H1 (cell line): ENCODE data around the gene PCDH9. TPM values are rescaled to one million over a fixed set of nuclear protein-coding genes. Genes with fewer than 3 reads are reported as not detected.

Experiments used
- CTCF ChIA-PET: fragments of 300-600 bp; sonication (Branson Sonifier 250); formaldehyde crosslinking; loops from one replicate; lab custom pipeline; 2021; ENCODE audit not compliant: partially characterized antibody; lab: Charles Lee
- POLR2A ChIA-PET: fragments of 300-600 bp; sonication (Branson Sonifier 250); formaldehyde crosslinking; loops from one replicate; lab custom pipeline; 2021; ENCODE audit warnings: inconsistent platforms; ENCODE audit not compliant: partially characterized antibody; lab: Charles Lee
- DNase-seq, 2 experiments: peaks; one replicate each; pipeline versions ENCODE4 v3.0.0 to v3.0.0-alpha.2; 2010 to 2022; ENCODE audit warnings: low spot score in 2 of 2, low read depth in 1 of 2, mixed read lengths in 1 of 2
- FAIRE-seq: peaks from 2 replicates; lab custom pipeline; 2011; peaks lifted over from hg19 to GRCh38; lab: Jason Lieb, UNC
- H2AFZ ChIP-seq: 2 replicates; pipeline ENCODE4 v1.8.1; 2012; ENCODE audit warnings: low read length, inconsistent platforms
- H2AK5ac ChIP-seq: 2 replicates; pipeline ENCODE4 v1.6.1; 2013; ENCODE audit warnings: low read depth, low read length
- H2BK120ac ChIP-seq: replicated peaks from 2 replicates; pipeline ENCODE3; 2013; ENCODE audit warnings: low read depth, low read length, inconsistent platforms
- H2BK12ac ChIP-seq: 2 replicates; pipeline ENCODE4 v1.6.1; 2013; ENCODE audit warnings: low read depth, low read length
- H2BK15ac ChIP-seq: 2 replicates; pipeline ENCODE4 v1.6.1; 2013; ENCODE audit warnings: low read length
- H2BK20ac ChIP-seq: 2 replicates; pipeline ENCODE4 v1.6.1; 2013; ENCODE audit warnings: low read length
- H2BK5ac ChIP-seq: 2 replicates; pipeline ENCODE4 v1.6.1; 2013; ENCODE audit warnings: low read depth, low read length
- H3K14ac ChIP-seq: 2 replicates; pipeline ENCODE4 v1.6.1; 2013; ENCODE audit warnings: inconsistent platforms; ENCODE audit not compliant: insufficient read length
- H3K18ac ChIP-seq: 2 replicates; pipeline ENCODE4 v1.6.1; 2013; ENCODE audit warnings: low read length; ENCODE audit errors: extremely low read depth
- H3K23ac ChIP-seq: 2 replicates; pipeline ENCODE4 v1.6.1; 2013; ENCODE audit warnings: inconsistent platforms; ENCODE audit not compliant: insufficient read length
- H3K23me2 ChIP-seq: 2 replicates; pipeline ENCODE4 v1.6.1; 2013; ENCODE audit warnings: low read depth, low read length
- H3K27ac ChIP-seq: 2 replicates; pipeline ENCODE4 v1.6.1; 2011; ENCODE audit warnings: low read depth, low read length, inconsistent platforms
- H3K27me3 ChIP-seq, 4 experiments: replicated peaks in 1 of 4; 1 replicate in 1 of 4; 2 replicates in 3 of 4; pipeline versions ENCODE4 v1.6.1 to v1.8.1; 2011 to 2013; ENCODE audit warnings: low read length in 3 of 4, mild to moderate bottlenecking in 3 of 4, inconsistent platforms in 2 of 4, mixed read lengths in 2 of 4, moderate library complexity in 1 of 4; ENCODE audit not compliant: control insufficient read depth in 3 of 4, insufficient read depth in 3 of 4; ENCODE audit errors: extremely low read depth in 1 of 4
- H3K36me3 ChIP-seq, 4 experiments: 2 replicates each; pipeline versions ENCODE4 v1.6.1 to v1.8.1; 2011 to 2013; ENCODE audit warnings: mild to moderate bottlenecking in 4 of 4, low read length in 3 of 4, moderate library complexity in 2 of 4, control low read depth in 1 of 4, inconsistent platforms in 1 of 4; ENCODE audit not compliant: insufficient read depth in 4 of 4, control insufficient read depth in 2 of 4
- H3K4ac ChIP-seq: replicated peaks from 2 replicates; pipeline ENCODE3; 2013; ENCODE audit warnings: low read length, low read depth, mixed read lengths, inconsistent platforms; ENCODE audit not compliant: insufficient read length
- H3K4me1 ChIP-seq, 4 experiments: replicated peaks in 1 of 4; 1 replicate in 1 of 4; 2 replicates in 3 of 4; pipeline versions ENCODE4 v1.6.1 to v1.8.1; 2011 to 2013; ENCODE audit warnings: low read length in 3 of 4, inconsistent platforms in 2 of 4, mixed read lengths in 1 of 4; ENCODE audit not compliant: insufficient read depth in 4 of 4, control insufficient read depth in 3 of 4
- H3K4me2 ChIP-seq, 2 experiments: 2 replicates each; pipeline versions ENCODE4 v1.6.1 to v1.8.1; 2011 to 2013; ENCODE audit warnings: low read depth in 2 of 2, low read length in 2 of 2, control low read depth in 1 of 2, inconsistent platforms in 1 of 2, mild to moderate bottlenecking in 1 of 2; ENCODE audit not compliant: insufficient read depth in 1 of 2
- H3K4me3 ChIP-seq, 4 experiments: fragments of 200-600, 300-600 bp in 1 of 4; sonication (generic), shearing (Covaris generic), sonication (Bioruptor Twin) in 1 of 4; 2 replicates each; pipeline versions ENCODE4 v1.5.1 to v1.8.1; 2011 to 2016; ENCODE audit warnings: low read length in 4 of 4, low read depth in 3 of 4, control low read depth in 2 of 4, inconsistent platforms in 2 of 4, mild to moderate bottlenecking in 2 of 4, mixed read lengths in 1 of 4, moderate library complexity in 1 of 4; ENCODE audit not compliant: insufficient read depth in 2 of 4; ENCODE audit errors: extremely low read depth in 1 of 4
- H3K56ac ChIP-seq: replicated peaks from 2 replicates; pipeline ENCODE3; 2013; ENCODE audit warnings: low read depth, mild to moderate bottlenecking, mixed read lengths, low read length, inconsistent platforms; ENCODE audit not compliant: insufficient read length
- H3K79me1 ChIP-seq: 2 replicates; pipeline ENCODE4 v1.6.1; 2013; ENCODE audit warnings: low read depth, low read length, control low read depth
- H3K79me2 ChIP-seq, 2 experiments: 2 replicates each; pipeline versions ENCODE4 v1.6.1 to v1.8.1; 2012 to 2013; ENCODE audit warnings: low read length in 2 of 2, mild to moderate bottlenecking in 2 of 2, inconsistent platforms in 1 of 2; ENCODE audit not compliant: insufficient read depth in 2 of 2, control insufficient read depth in 1 of 2
- H3K9ac ChIP-seq, 4 experiments: replicated peaks in 1 of 4; 1 replicate in 1 of 4; 2 replicates in 3 of 4; pipeline versions ENCODE4 v1.6.1 to v1.8.1; 2011 to 2013; ENCODE audit warnings: low read depth in 3 of 4, low read length in 3 of 4, control low read depth in 2 of 4, mild to moderate bottlenecking in 2 of 4, moderate library complexity in 2 of 4, inconsistent platforms in 1 of 4; ENCODE audit errors: extremely low read depth in 1 of 4
- H3K9me3 ChIP-seq, 2 experiments: 2 replicates each; pipeline versions ENCODE4 v1.6.1 to v1.8.1; 2012 to 2013; ENCODE audit warnings: mild to moderate bottlenecking in 2 of 2, moderate library complexity in 2 of 2, control low read depth in 1 of 2, inconsistent platforms in 1 of 2, low read depth in 1 of 2, low read length in 1 of 2, mixed read lengths in 1 of 2; ENCODE audit not compliant: insufficient read depth in 2 of 2
- H4K20me1 ChIP-seq, 2 experiments: replicated peaks in 1 of 2; 2 replicates each; pipeline versions ENCODE3 to v1.8.1; 2011 to 2013; ENCODE audit warnings: inconsistent platforms in 2 of 2, low read length in 2 of 2, mild to moderate bottlenecking in 1 of 2; ENCODE audit not compliant: insufficient read depth in 2 of 2, control insufficient read depth in 1 of 2
- H4K5ac ChIP-seq: 2 replicates; pipeline ENCODE4 v1.6.1; 2013; ENCODE audit warnings: low read length, low read depth, mixed read lengths, inconsistent platforms; ENCODE audit not compliant: insufficient read length
- H4K8ac ChIP-seq: 2 replicates; pipeline ENCODE4 v1.8.0; 2013; ENCODE audit warnings: mild to moderate bottlenecking, moderate library complexity, low read length, inconsistent platforms; ENCODE audit not compliant: insufficient read depth; ENCODE audit errors: extremely low read depth
- H4K91ac ChIP-seq: replicated peaks from 2 replicates; pipeline ENCODE3; 2013; ENCODE audit warnings: low read length, mixed read lengths, inconsistent platforms; ENCODE audit not compliant: insufficient read length
- ATF2 ChIP-seq: IDR thresholded peaks from 2 replicates; pipeline ENCODE4 v1.6.1; 2012; ENCODE audit warnings: low read length, inconsistent platforms
- PHF8 ChIP-seq: fragments of 200-600 bp; sonication (generic); conservative IDR thresholded peaks from 2 replicates; pipeline ENCODE4 v1.7.1; 2012; ENCODE audit warnings: low read depth, mild to moderate bottlenecking, inconsistent platforms, low read length, moderate library complexity
- SIRT6 ChIP-seq: IDR thresholded peaks from one replicate; pipeline ENCODE4 v1.7.1; 2012; ENCODE audit warnings: low read length, inconsistent platforms
- SP2 ChIP-seq: IDR thresholded peaks from 2 replicates; pipeline ENCODE4 v1.6.1; 2012; ENCODE audit warnings: mild to moderate bottlenecking, low read length, inconsistent platforms
- SRF ChIP-seq: IDR thresholded peaks from 2 replicates; pipeline ENCODE4 v1.6.1; 2011; ENCODE audit warnings: mild to moderate bottlenecking, low read depth, low read length, moderate library complexity
- WGBS, 2 experiments: shearing (Covaris generic) in 1 of 2; methylation state at CpG; one replicate each; pipeline versions ENCODE4 v1.1.6 to v1.1.7; 2013 to 2015; ENCODE audit warnings: low lambda C conversion rate in 2 of 2, mixed read lengths in 2 of 2, inconsistent platforms in 1 of 2, low coverage in 1 of 2, missing lambda C conversion rate in 1 of 2; ENCODE audit not compliant: insufficient replicate concordance in 2 of 2, insufficient coverage in 1 of 2, insufficient read length in 1 of 2; ENCODE audit errors: extremely low coverage in 1 of 2, missing lambda C conversion rate in 1 of 2; 5-methylcytosine and 5-hydroxymethylcytosine counted together
- polyA plus RNA-seq, 7 experiments: library from polyadenylated mRNA; depleted of rRNA in 3 of 7; stranded (reverse) in 5 of 7; unstranded in 2 of 7; fragments of >200 nt in 5 of 7; fragments of 200-250 nt in 2 of 7; gene quantifications; 1 replicate in 5 of 7; 2 replicates in 1 of 7; 4 replicates in 1 of 7; pipeline versions ENCODE4 v1.2.1 to v1.2.3, GENCODE V29; 2011 to 2013; ENCODE audit warnings: missing spikeins in 2 of 7, mixed read lengths in 2 of 7
- total RNA-seq: library from RNA; stranded (reverse); fragmentation: NEBNext Ultra II Directional; extraction: Animal tissue kit (Norgen Biotek cat#: 25700); gene quantifications from 2 replicates; pipeline ENCODE4 v1.2.1, GENCODE V29; 2021

The PCDH9 gene
- total and polyA plus RNA-seq, 2 of the 8 experiments (the other 6 are each of a cell fraction or from before 2014, with no cell fraction given), result 0.12 to 0.60 TPM

GRCh38 chr13:66440938-66441337 is 789.2 kb downstream of the PCDH9 start:
- Histone ChIP-seq H3K79me2 (no peaks in the 10 kb centered on the region), H4K91ac (no peak overlapping the region), H3K18ac (no peak overlapping the region), H3K27ac (no peak overlapping the region), H2BK12ac (no peak overlapping the region), H3K36me3 (no peaks in the 10 kb centered on the region), H3K4me3 (no peak overlapping the region), H2BK5ac (no peak overlapping the region), H3K27me3 (peaks cover 0 to 1% (median 0%) of the 10 kb centered on the region in 4 experiments; a peak in 1 of 7 replicates), H3K9me3 (no peaks in the 10 kb centered on the region), H2AK5ac (no peak overlapping the region), H3K4me1 (no peaks in the 10 kb centered on the region), H2BK15ac (no peak overlapping the region), H3K79me1 (no peaks in the 10 kb centered on the region), H4K5ac (no peak overlapping the region), H3K56ac (no peak overlapping the region), H4K8ac (no peak overlapping the region), H2BK20ac (no peak overlapping the region), H4K20me1 (no peaks in the 10 kb centered on the region), H2BK120ac (no peak overlapping the region), H3K9ac (no peak overlapping the region), H3K4ac (no peak overlapping the region), H2AFZ (no peak overlapping the region), H3K23me2 (no peaks in the 10 kb centered on the region), H3K23ac (no peak overlapping the region), H3K14ac (no peak overlapping the region), H3K4me2 (no peak overlapping the region)
- TF ChIP-seq SRF, result no peak
- TF ChIP-seq SP2, result no peak
- TF ChIP-seq PHF8, result no peak
- no peak for TF ChIP-seq ATF2
- no peak for TF ChIP-seq SIRT6
- FAIRE-seq (no peak), DNase-seq (no peak)
- POLR2A ChIA-PET, result no interaction called here
- CTCF ChIA-PET, result interaction anchor here (0.6 to 1.6 kb wide), 2 partner anchors 17 to 103 kb away, joined by 3 read pairs; no protein-coding TSS in a partner anchor
- WGBS, 2 experiments, result 89% methylated on average over 3 of the region's 3 CpGs; no CpG with 5 or more reads in 1 of the 2 experiments
